Central memory CD4-positive, alpha-beta T cell (primary cell): ENCODE data around the gene DOCK4.

Experiments used
- DNase-seq: peaks from one replicate; pipeline ENCODE4 v3.0.0; 2022

The DOCK4 gene

DNA sequence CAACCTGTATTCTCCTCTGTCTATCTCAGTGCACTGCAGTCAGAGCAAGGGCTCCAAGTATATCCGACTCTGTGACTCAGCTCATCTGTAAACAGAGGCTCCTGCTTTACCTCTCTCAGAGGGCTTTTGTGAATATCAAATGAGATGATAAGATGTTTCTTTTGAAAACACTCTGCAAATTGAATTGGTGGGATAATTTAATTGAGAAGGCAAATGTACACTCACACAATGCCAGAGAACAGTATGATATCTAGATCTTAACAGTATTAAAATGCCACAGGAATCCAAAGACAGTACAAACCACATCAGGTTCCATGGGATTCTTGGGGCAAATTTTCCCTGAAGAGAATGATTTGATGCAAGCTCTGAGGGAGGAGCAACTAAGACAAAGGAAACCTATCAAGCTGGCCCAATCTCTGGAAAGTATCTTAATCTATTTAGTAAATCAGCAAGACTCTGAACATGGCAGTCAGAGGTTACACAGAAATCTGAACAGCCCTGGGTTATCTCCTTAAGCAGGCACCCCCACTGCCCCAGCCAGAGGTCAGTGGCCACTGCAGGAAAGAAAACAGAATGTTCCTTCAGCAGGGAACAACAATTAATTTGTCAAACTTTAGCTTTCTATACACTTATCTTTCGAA lies 45.9 kb downstream of the DOCK4 start:
- no peak for DNase-seq

DNA sequence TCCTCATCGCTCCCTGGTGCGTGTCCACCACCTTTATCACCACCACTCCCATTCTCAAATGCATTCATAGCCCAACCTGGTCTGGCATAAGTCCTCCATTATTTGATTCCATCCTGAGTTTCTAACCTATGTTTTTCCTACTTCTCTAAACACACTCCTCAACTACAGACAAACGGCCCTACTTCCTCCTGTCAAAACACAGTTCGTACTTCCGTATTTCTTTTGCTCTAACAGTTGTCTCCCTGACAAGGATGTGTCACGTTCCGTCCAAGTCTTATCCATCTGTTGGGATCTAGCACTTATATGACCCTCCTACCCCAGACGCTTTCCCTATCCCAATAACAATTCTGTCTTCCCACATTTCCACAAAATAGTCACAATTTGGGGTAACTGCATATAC lies 46.8 kb downstream of the DOCK4 start:
- DNase-seq: no peak

DNA sequence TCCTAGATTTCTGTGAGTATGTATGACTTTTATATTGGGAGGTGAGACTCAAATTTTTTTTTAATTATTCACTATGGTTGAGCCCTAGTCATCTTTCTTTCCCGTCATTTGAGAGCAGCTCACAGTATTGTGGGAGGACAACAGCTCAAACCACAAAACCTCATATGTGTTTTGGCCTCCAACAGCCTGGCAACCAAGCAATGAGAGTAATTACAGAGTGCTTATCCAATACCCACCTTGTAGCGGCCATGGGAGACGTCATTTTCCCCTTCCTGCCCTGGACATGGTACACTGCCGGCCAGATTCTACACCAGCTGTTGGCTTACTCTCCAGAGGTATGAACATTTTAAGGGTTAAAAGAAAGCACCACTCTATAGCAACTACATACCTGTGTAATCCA lies 49.1 kb downstream of the DOCK4 start:
- DNase-seq: no peak

DNA sequence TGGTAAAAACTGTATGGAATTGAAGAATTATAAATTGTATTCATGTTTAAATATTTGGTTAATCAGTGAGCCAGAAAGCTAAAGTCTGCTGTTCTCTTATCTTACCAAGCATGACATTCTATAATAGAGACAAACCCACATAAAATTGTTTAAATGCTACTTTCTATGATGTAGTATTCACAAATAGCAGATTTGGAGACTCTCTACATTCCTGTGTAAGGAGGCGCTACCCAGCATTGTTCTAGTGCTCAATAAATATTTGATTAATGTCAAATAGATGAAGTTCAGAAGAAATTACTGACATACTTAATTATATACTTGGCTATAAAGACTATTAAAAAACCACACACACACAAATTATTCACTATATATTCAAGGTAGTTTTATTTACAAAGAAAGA lies 49.8 kb downstream of the DOCK4 start:
- DNase-seq: no peak

DNA sequence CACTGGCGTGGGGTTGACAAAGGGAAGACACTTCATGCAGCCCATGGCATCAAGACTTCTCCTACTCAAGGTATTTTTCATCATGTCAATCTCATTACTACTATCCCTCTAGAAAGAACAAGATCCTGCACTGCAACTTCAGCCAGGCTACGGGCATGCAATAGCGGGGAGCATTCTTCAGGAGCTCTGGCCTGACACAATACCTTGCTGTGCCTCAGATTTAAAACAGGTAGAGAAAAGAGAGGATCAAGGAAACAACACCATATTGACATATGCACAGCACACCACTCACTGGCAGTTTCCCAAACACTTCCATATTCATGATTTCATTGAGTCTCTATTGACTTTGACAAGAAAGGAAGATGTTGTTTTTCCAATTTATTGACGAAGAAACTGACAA lies 51.5 kb downstream of the DOCK4 start:
- no peak for DNase-seq

DNA sequence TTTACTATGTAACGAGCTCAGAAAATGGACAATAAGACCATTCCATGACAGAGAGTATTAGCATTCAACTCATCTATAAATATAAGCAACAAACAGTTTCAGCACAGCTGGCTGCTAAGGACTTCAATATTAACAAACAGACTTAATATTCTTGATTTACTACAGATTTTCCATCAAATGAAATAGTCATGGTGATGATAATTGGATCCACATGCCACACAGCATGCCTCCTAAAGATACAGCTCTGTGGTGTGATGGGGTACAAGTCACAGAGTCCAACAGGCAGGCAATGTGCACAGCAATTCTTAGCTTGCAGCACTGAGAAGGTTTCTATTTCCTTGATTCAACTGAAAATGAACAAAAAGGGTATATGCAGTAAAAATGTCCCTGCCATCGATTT lies 54.0 kb downstream of the DOCK4 start:
- DNase-seq: no peak

DNA sequence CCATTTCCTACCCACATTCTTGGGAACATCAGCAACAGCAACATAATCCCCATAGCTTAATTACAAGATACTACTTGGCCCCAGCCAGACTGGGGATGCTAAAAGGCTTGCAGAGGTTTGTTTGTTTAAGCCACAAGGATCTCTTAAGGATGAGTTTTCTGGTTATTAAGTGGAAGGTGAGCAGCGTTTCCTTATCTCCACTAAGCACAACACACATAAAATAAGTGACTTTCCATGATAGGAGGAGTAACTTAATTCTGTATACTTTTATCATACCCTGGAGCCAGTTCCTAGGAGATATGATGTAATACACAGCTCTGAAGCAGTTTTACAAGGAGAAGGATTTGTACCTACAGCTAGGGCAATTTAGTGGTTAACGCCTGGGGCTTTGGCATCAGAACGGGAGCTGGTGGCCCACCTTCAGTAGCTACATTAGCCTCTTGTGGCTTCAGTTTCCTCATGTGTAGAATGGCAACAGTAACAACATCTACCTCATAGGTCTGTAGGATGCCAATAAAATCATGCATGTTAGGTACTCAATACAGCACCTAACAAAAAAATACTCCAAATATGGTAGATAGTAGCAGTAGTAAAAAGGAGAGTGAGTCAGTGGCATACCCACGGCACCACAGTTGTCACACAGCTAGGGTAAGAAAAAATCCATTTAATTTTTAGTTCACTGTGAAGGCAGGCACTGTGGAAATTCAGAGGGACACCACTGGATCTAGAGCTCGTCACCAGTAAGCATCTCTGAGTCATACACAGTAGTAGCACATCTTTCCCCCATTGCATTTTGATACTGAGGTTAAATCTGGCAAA lies 55.2 kb downstream of the DOCK4 start:
- no peak for DNase-seq

DNA sequence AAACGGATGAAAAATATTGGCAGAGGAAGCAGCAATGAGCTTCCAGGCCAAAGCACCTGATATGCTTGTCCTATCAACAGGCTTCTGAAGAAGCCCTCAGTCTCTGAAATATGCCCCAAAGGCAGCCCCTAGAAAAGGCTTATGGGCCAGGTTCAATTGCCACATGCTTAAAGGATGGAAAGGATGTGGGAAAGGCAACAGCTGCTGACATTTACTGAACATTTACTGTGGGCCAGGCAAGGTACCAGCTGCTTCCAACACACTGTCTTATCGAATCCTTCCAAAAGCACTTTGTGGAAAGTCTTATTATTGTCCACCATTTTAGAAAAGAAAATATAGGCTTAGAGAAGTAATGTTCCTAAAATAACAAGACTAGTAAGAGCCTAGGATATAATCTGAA lies 56.5 kb downstream of the DOCK4 start:
- DNase-seq: no peak

DNA sequence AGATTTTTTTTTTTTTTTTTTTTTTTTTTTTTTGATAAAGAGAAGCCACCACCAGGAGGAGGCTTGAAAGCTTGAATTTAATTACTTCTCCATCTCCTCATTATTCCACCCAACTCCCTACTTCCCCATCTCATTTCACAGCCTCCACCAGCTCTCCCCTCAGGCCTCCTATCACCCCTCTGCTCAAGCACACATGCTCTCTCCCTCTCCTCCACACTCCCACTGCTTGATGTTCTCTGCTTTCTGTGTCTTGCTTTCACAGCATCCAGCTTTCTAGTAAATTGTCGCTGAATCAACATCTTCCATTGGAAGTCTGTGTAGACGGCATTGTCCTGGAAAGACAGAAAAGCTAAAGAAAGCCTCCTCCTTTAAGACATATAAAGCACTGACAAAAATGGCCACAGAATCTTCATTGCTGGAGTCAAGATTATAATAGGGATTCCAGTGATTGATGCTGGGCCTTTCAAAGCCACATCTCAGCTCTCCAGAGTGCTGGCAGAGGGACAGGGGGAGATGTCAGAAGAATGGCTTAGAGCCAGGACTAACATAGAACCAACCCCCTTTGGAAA lies 58.3 kb downstream of the DOCK4 start:
- DNase-seq: no peak

DNA sequence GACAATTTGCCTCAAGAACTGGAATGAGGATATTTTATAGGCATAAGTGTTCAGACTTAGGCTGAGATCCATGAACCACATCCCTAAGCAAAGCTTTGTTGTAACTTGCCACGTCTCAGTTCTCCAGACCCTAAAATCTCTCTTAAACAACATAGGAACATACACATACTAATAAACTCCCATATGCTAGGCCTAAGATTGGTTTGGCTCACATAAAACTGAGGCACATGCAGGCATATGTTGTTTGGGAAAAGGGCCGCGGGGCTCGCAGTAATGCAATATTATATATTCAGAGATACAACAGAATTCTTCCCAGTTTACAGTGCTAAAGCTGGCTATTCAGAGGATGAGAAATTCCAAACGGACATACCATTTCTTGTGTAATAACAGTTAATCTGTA lies 61.0 kb downstream of the DOCK4 start:
- DNase-seq: no peak

DNA sequence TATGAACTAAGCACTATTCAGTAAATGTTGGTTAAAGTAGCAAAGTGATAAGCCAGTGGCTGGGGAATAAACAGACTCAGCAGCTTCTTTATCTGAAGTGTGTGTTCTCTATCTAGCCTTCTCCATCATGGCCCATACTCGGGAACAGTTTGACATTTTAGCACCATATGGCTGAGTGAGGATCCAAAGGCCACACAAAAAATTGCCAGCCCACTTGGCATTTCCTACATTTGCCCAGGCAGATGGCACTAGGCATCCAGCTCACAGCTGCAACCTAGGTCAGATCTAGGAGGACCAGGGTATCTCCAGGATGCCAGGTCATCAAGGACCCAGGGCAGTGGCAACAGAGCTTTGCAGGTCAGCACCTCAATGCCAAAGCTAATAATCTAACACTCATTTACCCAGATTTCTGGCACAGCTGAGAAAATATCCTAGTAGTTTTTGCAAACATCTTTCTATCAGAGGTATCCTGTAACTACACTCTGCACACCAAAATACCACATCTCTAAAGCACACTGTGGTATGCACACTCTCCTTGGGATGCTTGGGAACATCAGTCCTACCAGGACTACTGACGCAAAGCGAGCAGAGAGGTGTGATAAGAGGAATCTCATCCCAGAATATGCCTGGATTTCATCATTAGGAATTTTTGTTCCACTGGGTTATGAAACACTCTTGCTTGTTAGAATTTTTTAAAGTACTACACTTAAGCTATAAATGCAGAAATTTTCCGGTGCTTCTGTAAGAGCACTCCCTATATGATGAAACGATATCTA lies 61.7 kb downstream of the DOCK4 start:
- no peak for DNase-seq

DNA sequence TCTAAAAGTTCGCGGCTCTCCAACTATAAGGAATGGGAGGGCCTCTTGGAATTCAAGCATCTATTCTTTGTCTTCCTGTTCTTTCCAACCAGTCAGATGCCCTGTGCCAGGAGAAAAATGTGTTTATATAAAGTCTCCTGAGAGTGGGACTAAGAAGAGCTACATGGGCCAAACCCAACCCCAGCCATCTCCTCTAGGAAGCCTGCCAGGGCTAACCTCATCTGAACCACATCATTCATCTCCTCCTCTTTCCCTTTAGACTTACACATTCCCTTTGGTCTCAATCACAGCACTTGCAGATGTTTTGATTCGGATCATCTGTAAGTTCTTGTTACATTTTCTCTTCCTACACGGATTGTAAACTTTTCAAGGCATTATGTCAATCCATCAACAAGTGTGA lies 62.6 kb downstream of the DOCK4 start:
- DNase-seq: no peak

DNA sequence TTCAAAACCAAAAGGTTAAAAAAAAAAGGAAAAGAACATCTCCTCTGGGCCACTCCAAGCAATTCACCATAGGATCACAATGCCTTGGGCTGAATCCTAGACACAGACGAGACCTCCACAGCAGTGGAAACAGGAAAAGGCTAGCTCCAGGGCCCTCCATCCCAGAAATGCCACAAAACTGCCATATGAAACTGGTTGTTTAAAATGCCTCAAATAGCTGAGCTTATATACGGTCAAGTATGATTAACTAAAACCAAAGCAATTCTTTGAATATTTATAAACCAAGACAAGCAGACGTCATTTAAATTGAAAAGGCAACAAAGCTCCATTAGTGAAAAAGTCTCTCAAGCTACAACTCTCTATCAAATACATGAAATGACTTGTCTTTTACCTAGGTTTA lies 63.1 kb downstream of the DOCK4 start:
- no peak for DNase-seq

DNA sequence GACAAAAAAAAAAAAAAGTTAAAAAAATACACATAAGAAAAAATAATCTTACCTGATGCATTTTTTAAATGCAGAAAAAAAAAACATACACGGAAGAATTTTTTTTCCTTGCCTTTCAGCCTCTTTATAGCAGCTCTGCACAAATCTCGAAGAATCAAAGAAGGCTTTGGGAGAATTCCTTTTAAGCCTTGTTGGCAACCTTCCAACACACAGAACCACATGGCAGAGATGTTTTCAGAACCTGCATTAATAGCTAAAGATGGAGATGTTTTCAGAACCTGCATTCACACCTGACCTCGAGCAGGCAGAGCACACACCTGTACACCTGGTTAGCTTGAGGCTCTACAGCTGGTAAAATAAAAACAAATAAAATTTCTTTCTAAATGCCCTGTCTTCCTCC lies 65.6 kb downstream of the DOCK4 start:
- DNase-seq: no peak

DNA sequence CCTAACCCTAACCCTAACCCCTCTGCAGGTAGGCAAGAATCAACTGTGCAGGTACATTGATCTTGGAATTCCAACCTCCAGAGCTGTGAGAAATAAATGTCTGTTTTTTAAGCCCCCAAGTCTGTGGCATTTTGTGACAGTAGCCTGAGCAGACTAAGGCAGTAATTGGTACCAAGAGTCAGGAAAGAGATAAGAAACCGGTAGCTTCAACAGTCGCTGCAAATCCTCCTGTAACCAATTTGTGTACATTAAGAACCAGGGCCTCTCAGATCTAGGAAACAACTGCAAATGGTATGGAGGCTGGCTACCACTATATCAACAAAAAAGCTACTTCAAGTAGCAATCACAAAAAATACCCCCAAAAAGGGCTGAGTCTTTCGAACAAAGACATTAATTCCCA lies 67.3 kb downstream of the DOCK4 start:
- no peak for DNase-seq

DNA sequence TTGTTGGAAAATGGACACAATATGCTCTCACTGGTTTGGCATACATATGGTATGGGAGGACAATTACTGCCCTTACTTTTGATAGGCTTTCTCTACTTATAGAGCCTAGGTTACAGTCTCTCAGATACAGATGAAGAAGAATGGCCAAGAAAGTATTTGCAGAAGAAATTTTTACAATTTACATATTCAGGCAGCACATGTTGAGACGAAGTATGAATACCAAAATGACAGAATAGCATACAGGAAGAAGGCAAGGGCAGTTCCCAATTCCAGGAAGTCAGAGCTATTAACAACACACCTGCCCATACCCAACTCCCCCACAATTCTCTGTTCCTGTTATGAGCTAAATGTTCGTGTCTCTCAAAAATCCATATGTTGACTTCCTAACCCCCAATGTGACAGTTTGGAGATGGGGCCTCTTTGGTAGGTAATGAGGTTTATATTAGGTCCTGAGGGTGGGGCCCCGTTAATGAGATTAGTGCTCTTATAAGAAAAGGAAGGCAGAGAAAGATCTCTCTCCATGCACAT lies 67.8 kb downstream of the DOCK4 start:
- no peak for DNase-seq

DNA sequence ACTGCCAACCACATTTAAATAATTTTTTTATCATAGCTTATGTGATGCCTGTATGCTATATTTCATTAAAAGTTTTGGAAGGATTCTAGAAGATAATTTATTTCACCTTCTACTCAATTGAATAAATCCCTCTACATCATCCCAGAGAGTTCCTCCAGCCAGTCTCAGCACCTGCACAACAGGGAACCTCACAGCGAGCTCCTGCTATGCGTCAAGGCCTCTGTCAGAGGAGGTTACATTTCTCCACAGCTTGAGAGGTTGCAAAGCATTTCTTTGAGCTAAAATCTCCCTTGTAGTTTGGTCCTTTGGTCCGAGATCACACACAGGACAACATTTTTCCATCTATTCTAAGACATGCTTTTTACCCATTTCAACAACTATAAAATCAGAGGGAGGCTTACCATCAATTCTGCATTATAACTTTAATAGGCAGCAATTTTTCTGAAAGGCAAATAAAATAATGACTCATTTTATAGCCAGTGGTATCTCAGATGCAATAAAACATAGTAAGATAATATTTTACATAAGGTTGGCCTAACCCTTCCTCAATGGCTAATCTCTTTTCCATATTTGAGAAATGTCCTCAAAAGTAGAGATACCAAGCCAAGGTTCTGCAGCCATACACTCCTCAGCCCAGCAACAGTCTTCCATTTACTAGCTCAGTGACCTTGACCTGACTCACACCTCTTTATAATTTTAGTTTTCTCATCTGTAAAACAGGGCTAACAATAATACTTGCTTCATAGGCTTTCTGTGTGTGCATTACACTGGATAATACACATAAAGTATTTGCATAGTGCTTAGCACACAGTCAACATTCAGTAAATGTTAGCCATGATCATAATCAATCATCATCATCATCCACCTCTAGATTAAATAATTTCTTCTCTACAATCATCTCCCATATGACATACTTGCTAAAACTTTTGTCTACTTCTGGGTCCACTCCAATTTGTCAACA lies 68.8 kb downstream of the DOCK4 start:
- no peak for DNase-seq

DNA sequence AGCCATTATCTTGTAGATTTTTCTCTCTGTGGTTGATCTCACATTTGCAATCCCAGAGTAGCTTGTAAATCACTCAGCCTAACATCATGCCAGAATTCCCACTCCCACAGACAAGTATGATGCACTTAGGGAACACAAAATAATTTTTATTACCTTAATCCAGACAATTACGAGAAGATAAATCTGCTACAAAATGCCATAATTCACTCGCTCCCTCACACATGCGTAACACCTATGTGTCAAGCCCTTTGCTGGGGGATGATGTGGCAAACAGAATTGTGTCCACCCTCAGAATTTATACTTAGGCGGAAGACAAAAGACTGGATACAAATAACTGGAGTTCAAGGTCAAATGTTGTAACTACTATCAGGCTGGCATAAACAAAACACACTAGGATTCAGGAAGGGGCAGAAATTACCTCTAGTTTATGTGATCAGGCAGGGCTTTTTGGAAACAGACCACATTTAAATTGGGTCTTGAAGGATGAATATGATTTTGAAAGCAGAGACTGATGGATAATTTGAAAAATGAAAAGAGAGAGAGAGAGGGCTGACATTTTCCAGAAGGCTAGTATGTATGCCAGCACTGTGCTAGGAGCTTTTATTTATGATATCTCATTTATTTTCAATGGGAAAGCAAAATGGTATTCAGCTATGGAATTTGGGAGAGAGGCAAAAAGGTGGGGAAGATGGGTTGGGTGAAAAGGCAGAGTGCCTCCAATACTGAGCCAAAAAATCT lies 69.8 kb downstream of the DOCK4 start:
- no peak for DNase-seq

DNA sequence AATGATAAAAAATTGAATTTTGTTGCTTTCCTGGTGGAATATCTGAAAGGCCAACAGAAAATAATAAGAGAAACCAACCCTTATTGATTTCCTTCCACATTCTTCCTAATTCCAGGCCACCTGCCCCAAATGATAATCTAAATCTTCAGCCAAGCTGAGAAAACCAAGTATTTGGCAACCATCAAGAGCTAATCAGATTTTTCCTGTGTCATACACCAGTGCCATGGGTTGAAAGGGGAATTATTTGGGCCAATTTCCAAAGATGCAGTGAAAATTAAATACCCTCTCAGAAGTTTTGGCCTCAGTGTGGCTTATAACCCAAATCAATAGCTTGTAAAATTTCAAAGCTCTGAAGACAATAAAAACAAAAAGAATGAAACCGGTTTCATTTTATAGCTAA lies 70.4 kb downstream of the DOCK4 start:
- DNase-seq: no peak

DNA sequence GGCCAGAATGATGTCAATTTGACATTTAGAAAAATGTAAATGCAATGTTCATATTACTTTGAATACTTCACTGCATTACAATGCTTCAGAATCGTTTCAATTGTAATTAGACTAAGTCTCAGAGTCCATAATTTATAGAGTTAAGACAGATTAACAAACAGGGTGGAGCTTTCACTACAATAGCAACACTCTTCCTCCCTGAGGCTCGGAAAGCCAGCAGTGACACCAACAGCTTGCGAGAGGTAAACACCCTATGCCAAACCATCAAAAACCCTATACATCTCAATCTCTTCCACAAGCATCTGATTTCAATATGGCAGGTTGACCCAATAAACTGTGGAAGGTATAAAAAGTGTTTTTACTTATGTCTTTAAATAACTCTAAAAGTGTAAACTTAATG lies 72.2 kb downstream of the DOCK4 start:
- no peak for DNase-seq

DNA sequence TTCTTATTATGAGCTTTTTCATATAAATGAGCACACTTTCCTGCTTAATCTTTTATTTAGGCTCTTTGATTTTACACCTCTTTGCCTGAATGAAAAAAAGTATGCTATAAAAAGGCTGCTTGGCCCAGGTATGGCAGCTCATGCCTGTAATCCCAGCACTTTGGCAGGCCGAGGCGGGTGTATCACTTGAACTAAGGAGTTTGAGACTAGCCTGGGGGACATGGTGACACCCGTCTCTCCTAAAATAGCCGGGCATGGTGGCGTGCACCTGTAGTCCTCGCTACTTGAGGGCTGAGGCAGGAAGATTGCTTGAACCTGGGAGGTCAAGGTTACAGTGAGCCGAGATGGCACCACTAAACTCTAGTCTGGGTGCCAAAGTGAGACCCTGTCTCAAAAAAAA lies 72.9 kb downstream of the DOCK4 start:
- no peak for DNase-seq
